Fibroblast of skin of right biceps (primary cell): ENCODE measurements around the gene MBNL2.
"Not testable (repeated sequence)": the region's sequence is repeated elsewhere in the genome, so short reads cannot be mapped to it uniquely, and the experiment has no call there.

Source experiments
- DNase-seq: peaks from one replicate; pipeline ENCODE4 v3.0.0-alpha.2; 2013

The MBNL2 gene

DNA sequence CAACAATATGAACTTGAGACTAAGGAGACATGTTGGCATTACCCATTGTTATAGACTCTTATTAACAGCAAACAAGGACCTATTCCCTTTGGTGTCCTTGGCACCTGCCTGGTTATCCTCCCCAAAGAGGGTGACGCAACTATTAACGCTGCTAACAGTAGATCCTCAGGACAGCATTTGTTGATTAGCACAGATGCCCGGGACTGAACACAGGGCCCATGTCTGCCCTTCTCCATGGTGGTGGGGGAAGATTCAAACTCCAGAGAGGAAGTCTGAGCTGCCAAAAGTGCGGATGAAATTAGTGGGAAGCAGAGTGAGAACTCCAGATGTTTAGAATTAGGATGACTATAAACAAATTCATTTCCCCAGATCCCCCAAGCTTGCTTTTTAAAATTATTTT lies 110.6 kb downstream of the MBNL2 start:
- DNase-seq = no peak

- DNase-seq = no peak
These were observed 111.8 kb downstream of the MBNL2 start for GRCh38 chr13:97333983-97334382.

- no peak for DNase-seq
These were observed 112.6 kb downstream of the MBNL2 start for GRCh38 chr13:97334690-97335089.

GRCh38 chr13:97335488-97336134 lies 113.5 kb downstream of the MBNL2 start:
- no peak for DNase-seq

- DNase-seq = no peak
These were observed 115.9 kb downstream of the MBNL2 start for GRCh38 chr13:97337985-97338499.

- DNase-seq = no peak
These were observed 116.4 kb downstream of the MBNL2 start for GRCh38 chr13:97338571-97338970.

GRCh38 chr13:97339019-97339987 lies 117.2 kb downstream of the MBNL2 start:
- DNase-seq = peak; percentile 92

DNA sequence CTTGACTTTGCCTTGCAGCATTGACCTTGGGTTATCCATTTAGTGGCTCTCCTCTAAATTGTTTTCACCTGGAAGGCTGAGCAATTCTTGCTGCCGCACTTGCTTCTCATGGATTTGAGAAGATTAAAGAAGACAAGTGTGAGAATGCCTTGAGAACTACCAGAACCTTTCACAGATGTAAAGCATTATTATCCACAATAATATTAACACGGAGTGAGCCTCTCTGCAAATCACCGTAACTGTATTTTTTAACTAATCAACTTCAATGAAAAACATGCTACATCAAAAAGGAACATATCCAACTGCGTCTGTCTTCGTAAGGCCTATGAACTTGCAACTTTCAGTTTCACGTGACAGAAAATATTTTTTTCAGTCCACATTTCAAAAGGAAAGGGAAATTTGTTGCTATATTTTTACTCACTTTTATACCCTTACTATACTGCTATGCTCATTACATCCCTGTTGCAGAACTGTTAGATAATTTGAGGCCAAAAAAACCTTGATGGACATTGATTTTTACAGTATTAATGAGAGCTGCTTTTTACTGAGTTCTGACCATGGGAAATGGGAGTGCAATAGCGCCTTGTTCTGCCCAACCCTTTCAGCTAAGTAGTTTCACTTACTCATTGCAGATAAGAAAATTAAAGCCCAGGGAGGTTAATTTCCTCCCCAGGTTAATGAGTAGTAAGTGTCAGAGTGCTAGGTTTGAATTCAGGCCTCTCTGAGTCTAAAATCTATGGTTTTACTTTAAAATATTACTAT lies 118.0 kb downstream of the MBNL2 start:
- no peak for DNase-seq

GRCh38 chr13:97341135-97341534 lies 119.0 kb downstream of the MBNL2 start:
- DNase-seq = no peak

- no peak for DNase-seq
These were observed 120.0 kb downstream of the MBNL2 start for GRCh38 chr13:97342136-97342535.

GRCh38 chr13:97342936-97343335 lies 120.8 kb downstream of the MBNL2 start:
- DNase-seq = no peak

GRCh38 chr13:97344265-97345175 lies 122.4 kb downstream of the MBNL2 start:
- peak; percentile 65 for DNase-seq

GRCh38 chr13:97346097-97346496 lies 124.0 kb downstream of the MBNL2 start:
- no peak for DNase-seq

GRCh38 chr13:97346561-97347254 lies 124.6 kb downstream of the MBNL2 start:
- no peak for DNase-seq

DNA sequence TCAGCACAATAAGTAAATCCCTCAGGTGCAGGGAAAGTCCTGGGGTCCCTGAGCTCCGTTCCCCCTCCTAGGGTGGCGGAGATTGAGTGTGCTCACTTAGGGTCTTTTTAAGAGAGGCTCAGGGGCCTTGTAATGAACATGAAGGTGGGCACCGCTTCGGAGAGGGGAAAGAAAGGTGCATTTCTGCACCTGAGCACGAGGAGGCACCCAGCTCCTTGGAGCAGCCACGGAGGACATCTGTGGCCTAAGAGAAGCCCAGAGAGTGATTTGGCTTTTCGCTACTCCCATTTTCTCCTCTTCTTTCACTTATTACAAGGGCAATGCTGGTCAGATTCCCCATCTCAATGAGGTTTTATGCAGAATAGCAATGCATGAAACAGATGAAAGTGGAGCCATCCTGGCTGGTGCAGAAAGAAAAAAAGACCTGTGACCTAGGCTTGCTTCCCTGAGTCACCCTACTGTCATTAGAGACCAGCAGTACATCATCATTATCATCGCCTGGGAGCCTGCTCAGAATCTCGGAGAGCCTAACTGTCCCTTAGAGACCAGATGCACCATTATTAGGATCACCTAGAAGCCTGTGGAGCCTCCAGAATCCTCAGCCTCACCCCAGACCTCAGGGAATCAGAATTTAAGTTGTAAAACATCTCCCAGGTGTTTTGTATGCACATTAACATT lies 125.3 kb downstream of the MBNL2 start:
- DNase-seq = no peak

GRCh38 chr13:97348569-97349100 lies 126.5 kb downstream of the MBNL2 start:
- no peak for DNase-seq

DNA sequence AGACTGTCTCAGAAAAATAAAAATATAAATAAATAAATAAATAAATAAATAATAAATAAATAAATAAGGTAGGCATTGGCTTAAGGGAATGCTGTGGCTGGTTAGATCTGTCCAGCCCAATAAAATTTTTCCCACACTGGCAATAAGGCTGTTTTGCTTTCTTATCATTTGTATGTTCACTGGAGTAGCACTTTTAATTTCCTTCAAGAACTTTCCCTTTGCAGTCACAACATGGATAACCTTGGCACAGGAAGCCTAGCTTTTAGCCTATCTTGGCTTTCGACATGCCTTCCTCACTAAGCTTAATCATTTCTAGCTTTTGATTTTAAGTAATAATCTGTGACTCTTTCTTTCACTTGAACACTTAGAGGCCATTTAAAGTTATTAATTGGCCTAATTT lies 129.9 kb downstream of the MBNL2 start:
- DNase-seq = not testable (repeated sequence)

- DNase-seq = no peak
These were observed 130.7 kb downstream of the MBNL2 start for GRCh38 chr13:97352815-97353214.

DNA sequence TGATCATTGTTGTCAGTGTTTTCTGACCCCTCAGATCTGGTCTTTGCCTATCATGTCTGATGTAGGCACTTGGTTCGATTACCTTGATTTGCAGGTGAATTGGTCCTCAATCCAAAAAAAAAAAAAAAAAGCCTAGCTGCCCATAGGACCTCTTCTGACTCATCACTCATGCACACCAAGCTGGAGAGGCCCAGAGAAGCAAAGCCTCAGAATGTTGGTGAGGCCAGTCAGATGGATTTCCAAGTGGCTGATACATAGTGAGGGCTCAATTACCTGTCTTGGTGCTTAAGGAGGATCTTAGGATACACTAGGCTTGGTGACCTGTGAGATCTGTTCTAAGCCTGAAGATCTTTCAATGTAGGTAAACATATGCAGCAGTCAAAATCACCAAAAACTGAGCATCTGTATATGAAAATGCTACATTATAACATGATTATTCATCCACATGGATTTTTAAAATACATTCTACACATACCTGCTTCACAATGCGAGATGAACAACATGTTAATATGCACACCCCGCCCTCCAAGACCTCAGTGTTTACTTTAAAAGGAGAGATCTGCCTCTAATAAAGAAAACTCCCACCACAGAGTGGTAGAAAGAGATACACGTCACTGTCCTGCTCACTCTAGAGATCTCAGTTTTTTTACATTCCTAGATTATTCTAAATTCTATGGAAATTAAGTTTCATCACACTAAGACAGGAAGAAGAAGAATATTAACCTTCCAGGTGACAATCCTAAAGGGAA lies 132.0 kb downstream of the MBNL2 start:
- peak; percentile 58 for DNase-seq

- DNase-seq = no peak
These were observed 132.7 kb downstream of the MBNL2 start for GRCh38 chr13:97354808-97355207.
